ENCODE results near the gene ARL14EP. TPM values are rescaled to one million over a fixed set of nuclear protein-coding genes. Genes with fewer than 3 reads are reported as not detected.

ARL14EP gene
- 21.6 TPM for total RNA-seq
- long read RNA-seq, transcript ARL14EP-201 (4 exons, 2,430 nt): major isoform, 31 of 38 reads
- long read RNA-seq, partial matches to known transcripts: 1 of 38 reads
- long read RNA-seq, other reads (novel, unspliced or antisense): 6 of 38 reads

- Histone ChIP-seq H3K27me3 (no peaks in the 10 kb centered on the region), H3K4me1 (peaks cover 12% of the 10 kb centered on the region), H3K27ac (peak within 1 kb of the TSS; percentile 92), H3K4me3 (peak within 1 kb of the TSS; percentile 82), H3K9me3 (no peaks in the 10 kb centered on the region), H3K36me3 (no peaks in the 10 kb centered on the region)
- DNase-seq: peak; percentile 96
- intact Hi-C loops (cut with DNase I): no loop called here
- ATAC-seq: peak; percentile 100
- no peak for TF ChIP-seq CTCF (IDR thresholded peaks at IDR 0.05)
These were observed at the start of gene ARL14EP for GRCh38 chr11:30322826-30323710. Gene ARL14EP (plus strand): TSS chr11:30323104. CDS start chr11:30330949, 7,845 bp downstream.

- Histone ChIP-seq H3K36me3 (no peaks in the 10 kb centered on the region), H3K27ac (no peak overlapping the region), H3K9me3 (no peaks in the 10 kb centered on the region), H3K4me3 (no peak overlapping the region), H3K27me3 (no peaks in the 10 kb centered on the region), H3K4me1 (no peaks in the 10 kb centered on the region)
- no peak for DNase-seq
- intact Hi-C loops (cut with DNase I): no loop called here
- no peak for TF ChIP-seq CTCF (IDR thresholded peaks at IDR 0.05)
- no peak for ATAC-seq
These were observed 45.7 kb upstream of the ARL14EP start for GRCh38 chr11:30277176-30277575.

- intact Hi-C loops (cut with DNase I): no loop called here
- DNase-seq (no peak), ATAC-seq (no peak)
- no peak overlapping the region for H3K4me3 ChIP-seq
- H3K4me1 ChIP-seq: no peaks in the 10 kb centered on the region
- TF ChIP-seq CTCF (IDR thresholded peaks at IDR 0.05): no peak
- H3K27ac ChIP-seq: no peak overlapping the region
- H3K27me3 ChIP-seq: no peaks in the 10 kb centered on the region
- no peaks in the 10 kb centered on the region for H3K36me3 ChIP-seq
- no peaks in the 10 kb centered on the region for H3K9me3 ChIP-seq
These were observed 43.1 kb upstream of the ARL14EP start for GRCh38 chr11:30279796-30280195.

- H3K36me3 ChIP-seq: no peaks in the 10 kb centered on the region
- no peak overlapping the region for H3K27ac ChIP-seq
- intact Hi-C loops (cut with DNase I): no loop called here
- no peak overlapping the region for H3K4me3 ChIP-seq
- no peaks in the 10 kb centered on the region for H3K9me3 ChIP-seq
- no peaks in the 10 kb centered on the region for H3K4me1 ChIP-seq
- ATAC-seq (peak; percentile 19), DNase-seq (no peak)
- no peaks in the 10 kb centered on the region for H3K27me3 ChIP-seq
- TF ChIP-seq CTCF (IDR thresholded peaks at IDR 0.05): no peak
These were observed 41.2 kb upstream of the ARL14EP start for GRCh38 chr11:30281476-30282288.

GRCh38 chr11:30282289-30282631, 40.6 kb upstream of the ARL14EP start:
- no peak overlapping the region for H3K27ac ChIP-seq
- H3K9me3 ChIP-seq: no peaks in the 10 kb centered on the region
- DNase-seq: no peak
- no peaks in the 10 kb centered on the region for H3K27me3 ChIP-seq
- no peaks in the 10 kb centered on the region for H3K4me1 ChIP-seq
- no peaks in the 10 kb centered on the region for H3K36me3 ChIP-seq
- intact Hi-C loops (cut with DNase I): no loop called here
- H3K4me3 ChIP-seq: no peak overlapping the region
- no peak for TF ChIP-seq CTCF (IDR thresholded peaks at IDR 0.05)
- ATAC-seq: no peak
